C1 segment of cervical spinal cord (tissue), 14 donors: Measurements from ENCODE around the gene OR52B6.
"Not testable (repeated sequence)": the region's sequence is repeated elsewhere in the genome, so short reads cannot be mapped to it uniquely, and the experiment has no call there.

Experiments used
- DNase-seq, 14 donors: peaks; one replicate each; lab custom pipeline; 2025; lab: John Stamatoyannopoulos, UW

Gene OR52B6

DNA sequence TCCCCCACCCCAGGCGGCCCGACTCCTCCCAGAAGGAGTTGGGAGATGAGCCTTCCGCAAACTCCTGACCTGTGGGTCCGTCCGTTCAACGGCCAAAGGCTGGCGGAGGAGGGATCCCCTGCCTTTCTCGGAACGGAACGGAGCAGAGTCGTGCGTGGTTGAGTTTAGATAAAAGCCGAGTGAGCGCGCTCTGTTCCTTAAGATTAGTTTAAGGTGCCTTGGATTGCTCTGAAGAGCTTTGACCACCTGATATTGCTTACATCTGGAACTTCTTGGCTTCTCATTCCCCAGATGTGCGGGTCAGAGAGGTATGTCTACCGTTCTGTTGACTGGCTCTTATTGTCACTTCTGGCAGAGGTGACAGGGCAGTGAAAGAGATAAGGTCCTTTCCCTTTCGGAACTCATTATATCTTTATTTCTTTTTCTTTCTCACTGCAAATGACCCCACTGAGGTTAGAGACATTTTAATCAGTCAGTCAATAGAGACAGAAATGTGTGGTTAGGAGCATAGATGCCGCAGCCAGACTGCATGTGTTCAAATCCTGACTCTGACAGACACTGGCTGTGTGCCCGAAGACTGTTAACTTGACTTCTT lies 16.0 kb downstream of the OR52B6 start, which contains the start of gene TRIM6:
Gene TRIM6 (plus strand): TSS at position 31 of the 595 bp plus-strand sequence. CDS start 261 bp downstream, at position 292.
- peak in 4 of 14 donors; percentile 4 to 18 (median 10) for DNase-seq

DNA sequence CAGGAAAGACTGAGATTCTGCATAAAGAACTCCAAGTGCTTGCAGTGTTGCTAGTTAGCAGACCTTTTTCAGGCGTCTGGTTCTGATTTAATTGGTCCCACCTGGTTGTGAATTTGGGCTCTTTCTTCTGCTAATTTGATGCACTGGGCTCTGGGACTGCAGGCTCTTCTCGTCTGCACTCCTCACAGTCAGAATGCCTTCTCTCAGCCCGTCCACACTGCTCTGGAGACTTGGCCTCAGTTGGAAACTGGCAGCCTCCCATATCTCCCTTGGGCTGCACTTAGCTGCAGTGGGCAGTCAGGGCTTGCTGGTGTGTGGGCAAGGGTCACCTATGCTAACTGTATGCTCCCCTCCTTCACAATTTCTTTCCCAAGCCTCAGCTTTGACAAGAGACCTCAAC lies 17.3 kb downstream of the OR52B6 start:
- DNase-seq = no peak

DNA sequence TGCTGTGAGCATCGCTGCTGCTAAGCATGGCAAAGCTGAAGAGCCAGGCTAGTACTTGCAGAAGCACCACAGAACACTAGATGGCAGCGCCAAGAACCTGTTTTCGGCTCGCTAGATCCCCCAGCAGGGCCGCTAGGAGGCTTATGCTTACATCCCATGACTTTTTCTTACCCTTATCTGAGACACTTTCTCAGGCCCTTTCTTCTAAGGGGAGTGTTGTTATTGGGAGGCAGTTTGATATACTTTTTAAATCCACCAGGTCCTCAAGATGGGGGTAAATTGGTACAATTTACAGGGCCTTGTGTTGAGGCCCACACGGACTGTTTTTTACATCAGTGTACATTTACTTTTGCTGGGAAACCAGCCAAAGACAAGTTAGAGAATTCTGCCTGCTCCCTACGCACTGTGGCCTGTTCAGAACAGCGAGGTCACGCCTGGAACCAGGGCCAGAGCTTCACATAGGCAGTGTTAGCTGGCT lies 19.7 kb downstream of the OR52B6 start:
- peak in 4 of 14 donors; percentile 5 to 19 (median 15) for DNase-seq

DNA sequence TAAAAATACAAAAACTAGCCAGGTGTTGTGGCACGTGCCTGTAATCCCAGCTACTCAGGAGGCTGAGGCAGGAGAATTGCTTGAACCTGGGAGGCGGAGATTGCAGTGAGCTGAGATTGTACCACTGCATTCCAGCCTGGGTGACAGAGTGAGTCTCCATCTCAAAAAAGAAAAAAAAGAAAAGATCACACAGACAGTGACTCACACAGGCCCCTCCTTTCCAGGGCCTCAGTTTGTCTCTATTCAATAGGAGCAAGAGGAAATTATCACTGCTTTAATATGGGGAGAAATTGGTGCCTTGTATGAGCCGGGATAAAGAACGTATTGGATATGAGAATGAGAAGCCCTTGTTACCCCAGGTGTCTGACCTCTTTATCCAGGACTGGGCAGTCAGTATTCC lies 22.1 kb downstream of the OR52B6 start:
- not testable (repeated sequence) for DNase-seq

DNA sequence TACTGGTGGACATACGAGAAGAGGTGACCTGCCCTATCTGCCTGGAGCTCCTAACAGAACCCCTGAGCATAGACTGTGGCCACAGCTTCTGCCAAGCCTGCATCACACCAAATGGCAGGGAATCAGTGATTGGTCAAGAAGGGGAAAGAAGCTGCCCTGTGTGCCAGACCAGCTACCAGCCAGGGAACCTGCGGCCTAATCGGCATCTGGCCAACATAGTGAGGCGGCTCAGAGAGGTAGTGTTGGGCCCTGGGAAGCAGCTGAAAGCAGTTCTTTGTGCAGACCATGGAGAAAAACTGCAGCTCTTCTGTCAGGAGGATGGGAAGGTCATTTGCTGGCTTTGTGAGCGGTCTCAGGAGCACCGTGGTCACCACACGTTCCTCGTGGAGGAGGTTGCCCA lies 22.6 kb downstream of the OR52B6 start:
- peak in 2 of 14 donors; percentile 18 to 40 for DNase-seq

DNA sequence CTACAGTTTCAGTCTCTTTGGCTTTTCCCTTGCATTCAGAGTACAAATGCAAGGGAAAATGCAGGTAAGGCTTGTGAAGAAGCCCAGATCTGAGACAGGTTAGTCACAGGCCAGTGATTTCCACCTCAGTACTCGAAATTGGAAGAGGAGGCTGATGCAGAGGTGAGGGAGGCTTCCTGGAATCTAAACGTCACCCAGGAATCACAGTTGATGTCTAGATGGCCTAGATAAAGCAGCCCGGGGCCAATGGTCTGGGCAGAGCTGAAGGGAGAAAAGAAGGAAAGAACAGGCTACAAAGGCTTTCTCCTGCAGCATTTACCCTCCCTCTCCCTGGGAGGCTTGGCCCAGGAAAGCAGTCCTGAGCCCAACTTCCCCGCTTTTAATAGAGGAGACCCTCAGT lies 24.2 kb downstream of the OR52B6 start:
- no peak for DNase-seq

DNA sequence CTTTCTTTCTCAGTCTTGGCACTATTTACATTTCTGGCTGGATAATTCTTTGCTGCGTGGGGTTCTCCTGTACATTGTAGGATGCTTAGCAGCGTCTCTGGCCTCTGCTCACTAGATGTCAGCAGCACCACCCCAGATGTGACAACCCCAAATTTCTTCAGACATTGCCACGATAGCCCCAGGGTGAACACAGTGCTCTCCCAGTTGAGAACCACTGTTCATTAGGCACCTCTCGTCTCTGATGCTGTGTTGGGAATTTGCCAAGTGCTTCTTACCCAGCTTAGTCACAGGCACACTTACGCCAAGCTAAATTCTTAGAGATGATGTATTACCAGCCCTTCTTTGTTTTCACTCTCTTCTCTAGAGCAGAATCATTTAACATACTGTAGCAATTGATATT lies 25.2 kb downstream of the OR52B6 start:
- DNase-seq = no peak

DNA sequence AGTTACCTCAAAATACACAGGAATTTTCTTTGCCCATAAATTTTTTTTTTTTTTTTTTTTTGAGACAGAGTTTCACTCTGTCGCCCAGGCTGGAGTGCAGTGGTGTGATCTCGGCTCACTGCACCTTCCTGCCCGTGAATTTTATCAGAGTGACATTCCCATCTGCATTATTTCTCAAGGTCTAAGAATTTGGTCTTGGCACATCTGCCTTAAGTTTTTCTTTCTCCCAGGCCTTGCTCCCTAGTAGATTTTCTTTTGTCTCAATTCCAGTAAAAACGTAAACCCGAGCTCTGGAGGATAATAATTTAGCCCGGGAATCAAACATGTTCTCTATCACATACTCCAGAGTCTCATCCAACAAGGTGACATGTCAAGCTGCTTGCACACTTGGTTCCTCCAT lies 28.1 kb downstream of the OR52B6 start:
- DNase-seq = no peak

DNA sequence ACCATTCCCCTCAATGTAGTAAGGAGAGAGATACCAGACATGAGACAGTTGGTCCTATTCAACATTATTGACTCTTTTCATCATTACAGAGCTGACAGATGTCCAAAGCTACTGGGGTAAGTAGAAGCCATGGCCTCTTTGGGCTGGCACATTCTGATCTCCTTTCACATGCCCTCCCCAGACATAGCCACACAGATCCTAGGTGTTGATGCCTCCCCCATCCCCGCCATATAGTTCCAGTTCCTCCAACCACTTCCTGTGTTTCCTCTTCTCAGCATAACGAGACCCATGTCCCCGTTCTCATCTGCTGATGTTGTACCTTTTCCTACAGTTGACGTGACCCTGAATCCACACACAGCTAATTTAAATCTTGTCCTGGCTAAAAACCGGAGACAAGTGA lies 29.8 kb downstream of the OR52B6 start:
- no peak for DNase-seq

DNA sequence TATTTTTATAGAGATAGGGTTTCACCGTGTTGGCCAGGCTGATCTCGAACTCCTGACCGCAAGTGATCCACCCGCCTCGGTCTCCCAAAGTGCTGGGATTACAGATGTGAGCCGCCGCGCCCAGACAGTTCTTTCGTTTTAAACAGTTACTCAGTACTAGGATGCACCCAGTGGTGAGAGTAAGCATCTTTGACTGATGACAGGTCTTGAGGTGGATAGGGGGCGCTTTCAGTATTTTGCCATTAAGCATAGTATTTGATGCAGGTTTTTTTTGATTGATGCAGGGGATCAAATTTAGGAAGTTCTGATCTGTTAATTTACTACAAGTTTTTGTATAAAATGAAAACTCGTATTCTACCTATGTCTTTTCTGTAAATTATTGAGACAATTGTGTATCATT lies 30.9 kb downstream of the OR52B6 start:
- DNase-seq = no peak

DNA sequence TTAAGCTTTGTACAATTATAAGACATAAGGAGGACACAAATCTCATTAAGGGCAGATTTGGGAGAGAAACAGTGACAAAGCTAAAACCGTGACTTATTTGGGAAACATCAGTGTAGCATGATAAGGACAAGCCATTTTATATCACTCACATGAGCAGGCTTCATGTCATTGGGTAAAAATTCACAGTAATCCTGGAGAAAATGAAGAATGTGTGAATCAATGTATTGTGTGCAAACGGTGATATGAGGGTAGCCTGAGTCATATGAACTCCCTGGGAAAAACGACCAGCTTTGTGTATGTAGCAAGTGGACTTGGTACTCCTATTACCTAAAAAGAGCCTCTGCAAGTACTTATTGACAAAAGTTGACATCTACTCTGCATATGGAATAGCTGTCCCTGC lies 38.1 kb downstream of the OR52B6 start:
- DNase-seq = no peak

DNA sequence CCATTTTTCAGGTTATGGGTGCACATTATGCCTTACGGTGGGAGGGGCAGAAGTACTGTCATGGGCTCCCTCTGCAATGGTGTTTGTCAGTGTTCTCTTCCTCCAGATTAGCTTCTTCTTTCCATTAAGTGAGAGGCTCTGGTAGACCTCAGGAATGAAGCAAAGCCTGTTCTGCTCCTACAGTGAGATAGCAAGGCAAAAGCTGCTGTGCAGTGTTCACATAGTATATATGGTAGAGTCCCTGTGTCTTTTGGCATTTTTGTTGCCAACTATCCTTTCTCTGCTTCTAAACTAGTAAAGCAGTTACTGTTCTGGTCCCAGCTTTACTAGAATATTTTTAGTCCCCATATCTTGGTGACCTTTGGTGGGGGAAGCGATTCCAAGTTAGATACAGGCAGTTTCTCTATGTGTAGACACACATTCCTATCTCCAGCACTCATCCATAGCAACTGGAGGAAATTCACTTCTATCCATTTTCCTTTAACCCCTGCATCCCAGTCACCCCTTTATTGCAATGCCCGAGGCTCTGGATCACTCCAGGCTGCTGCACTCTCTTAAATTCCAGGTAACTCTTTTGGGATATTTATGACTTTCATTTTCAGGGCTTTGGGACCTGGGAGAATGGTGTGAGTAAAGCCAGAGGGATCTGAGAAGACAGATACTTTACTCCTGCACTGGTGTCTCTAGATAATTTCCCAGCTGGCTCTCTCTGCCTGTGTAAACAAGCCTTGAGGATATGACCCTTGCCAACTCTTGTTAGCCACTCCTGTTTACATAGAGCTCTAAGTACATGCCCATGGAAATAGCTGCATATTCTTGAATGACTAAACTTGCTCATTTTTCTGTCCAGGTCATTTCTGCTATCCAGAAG lies 40.2 kb downstream of the OR52B6 start:
- DNase-seq = no peak

DNA sequence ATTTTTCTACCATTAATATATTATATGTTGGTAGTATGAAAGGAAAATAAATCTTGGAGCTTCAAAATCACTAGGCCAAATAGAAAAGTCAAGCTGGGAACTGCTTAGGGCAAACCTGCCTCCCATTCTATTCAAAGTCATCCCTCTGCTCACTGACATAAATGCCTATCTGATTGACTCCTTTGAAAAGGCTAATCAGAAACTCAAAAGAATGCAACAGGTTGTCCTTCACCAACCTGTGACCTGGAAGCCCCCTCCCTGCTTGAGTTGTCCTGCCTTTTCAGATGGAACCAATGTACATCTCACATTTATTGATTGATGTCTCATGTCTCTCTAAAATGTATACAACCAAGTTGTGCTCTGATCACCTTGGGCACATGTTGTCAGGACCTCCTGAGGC lies 40.9 kb downstream of the OR52B6 start:
- no peak for DNase-seq

DNA sequence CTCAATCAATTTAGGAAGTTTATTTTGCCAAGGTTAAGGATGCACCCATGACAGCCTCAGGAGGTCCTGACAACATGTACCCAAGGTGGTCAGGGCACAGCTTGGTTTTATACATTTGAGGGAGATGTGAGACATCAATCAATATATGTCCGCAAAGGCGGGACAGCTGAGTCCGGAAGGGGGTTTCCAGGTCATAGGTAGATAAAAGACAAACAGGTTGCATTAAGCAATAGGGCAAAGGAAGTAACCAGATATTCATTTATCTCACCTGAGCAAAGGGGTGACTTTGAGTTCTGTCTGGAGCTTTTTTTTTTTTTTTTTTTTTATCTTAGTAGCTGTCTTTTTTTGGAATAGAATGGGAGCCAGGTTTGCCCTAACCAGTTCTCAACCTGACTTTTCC lies 42.1 kb downstream of the OR52B6 start:
- no peak for DNase-seq

DNA sequence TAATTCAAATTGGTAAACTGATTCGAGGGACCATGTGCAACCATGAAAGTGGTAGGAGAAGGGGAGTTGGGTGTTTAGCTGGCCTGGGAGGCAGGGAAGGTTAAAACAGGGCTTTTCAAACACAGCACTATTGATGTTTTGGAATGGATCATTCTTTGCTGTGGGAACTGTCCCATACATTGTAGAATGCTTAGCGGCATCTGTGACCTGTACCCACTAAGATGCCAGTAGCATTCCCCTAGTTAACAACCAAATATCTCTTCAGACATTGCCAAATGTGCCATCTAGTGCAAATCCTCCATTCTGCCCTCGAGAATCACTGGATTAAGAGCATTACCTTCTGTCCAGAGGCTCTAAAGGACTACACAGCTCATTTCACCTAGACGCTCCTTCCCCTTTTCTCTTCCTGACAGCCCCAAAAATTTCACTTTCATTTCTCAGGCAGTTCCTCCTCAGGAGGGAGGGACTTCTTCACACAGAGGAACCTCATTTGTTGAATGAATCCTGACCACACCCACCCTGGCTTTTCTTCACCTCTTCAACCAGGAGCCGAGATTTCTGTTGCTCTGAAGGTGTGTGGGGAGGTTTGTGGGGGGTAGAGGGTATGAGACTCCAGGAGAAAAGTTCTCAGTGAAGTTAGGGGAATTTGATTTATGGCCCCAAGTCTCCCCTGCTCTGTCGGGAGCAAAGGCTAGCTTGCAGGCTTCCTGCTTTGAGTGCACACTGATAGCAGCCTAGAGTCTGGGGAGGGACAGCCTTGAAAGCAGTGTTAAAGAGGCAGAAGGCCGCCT lies 44.0 kb downstream of the OR52B6 start, which contains the start of gene TRIM34:
Gene TRIM34 (plus strand): TSS at position 513 of the 791 bp plus-strand sequence. CDS start 7,331 bp downstream, outside the sequence.
- peak in 7 of 14 donors; percentile 8 to 44 (median 32) for DNase-seq

DNA sequence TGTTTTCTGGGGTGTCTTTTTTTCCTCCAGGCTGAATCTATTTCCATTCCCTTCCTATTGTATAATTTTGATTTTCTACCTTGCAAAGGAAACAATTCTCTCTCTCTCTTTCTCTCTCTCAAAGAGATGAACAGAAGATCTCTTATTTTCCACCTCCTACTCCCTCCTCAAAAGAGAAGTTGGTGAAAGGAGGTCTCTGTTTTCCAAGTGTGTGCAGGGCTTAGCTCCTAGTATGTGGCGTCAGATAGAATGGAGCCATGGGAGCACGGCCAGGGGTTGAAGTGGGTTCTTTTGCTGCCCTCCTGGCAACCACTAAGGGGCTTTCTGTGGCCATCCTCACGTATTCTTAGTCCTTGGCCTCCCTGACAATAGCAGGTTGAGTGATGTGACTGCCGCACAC lies 44.6 kb downstream of the OR52B6 start:
- DNase-seq = no peak

DNA sequence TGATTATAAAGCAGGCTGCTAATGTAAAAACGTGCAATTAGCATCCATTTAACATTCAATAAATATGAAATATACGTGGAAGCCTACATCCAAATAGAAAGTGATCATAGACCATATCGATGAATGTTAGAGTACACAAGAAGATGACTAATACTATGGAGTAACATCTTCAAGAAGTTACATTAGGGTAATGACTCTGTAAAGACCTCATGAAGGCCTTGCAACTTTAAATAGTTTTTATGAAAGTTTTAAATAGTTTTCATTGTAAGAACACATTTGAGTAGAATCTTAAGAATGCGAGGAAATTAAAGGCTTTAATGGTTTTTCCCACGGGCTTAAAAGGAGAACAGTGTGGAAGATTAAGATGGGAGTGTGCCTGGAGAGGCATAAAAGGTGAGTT lies 45.5 kb downstream of the OR52B6 start:
- no peak for DNase-seq

DNA sequence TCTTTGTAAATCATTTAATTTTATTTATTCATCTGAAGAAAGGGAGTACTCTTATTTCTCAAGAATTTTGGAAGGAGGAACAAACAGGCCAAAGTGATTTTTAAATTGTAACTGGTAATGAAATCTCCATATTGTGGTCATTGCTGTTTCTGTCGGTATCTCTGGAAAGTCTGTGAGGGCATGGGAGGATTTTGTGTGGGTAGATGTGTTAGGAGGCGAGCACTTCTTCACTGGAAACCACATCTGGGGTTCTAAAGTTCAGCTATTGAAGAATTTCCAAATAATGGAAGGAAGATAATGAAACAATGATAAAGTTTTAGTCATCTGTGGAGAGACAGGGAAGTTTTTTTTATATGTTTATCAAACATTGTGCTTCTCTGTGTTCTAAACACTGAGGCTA lies 50.7 kb downstream of the OR52B6 start:
- DNase-seq = no peak
